Activated T-cell treated with anti-CD3 and anti-CD28 coated beads, Interleukin-2, amount 50 U/mL, for 24 hours (primary cell): ENCODE measurements around the gene ABCC3.
"Not testable (repeated sequence)": the region's sequence is repeated elsewhere in the genome, so short reads cannot be mapped to it uniquely, and the experiment has no call there.

Source experiments
- DNase-seq: peaks from one replicate; pipeline ENCODE4 v3.0.0-alpha.2; 2020
- H3K27ac Mint-ChIP-seq: 2 replicates; pipeline ENCODE4 v1.8.0; 2020; ENCODE audit warnings: mild to moderate bottlenecking, mixed read lengths
- H3K27me3 Mint-ChIP-seq: 2 replicates; pipeline ENCODE4 v1.8.0; 2020; ENCODE audit warnings: mixed read lengths
- H3K36me3 Mint-ChIP-seq: 2 replicates; pipeline ENCODE4 v1.8.0; 2020; ENCODE audit warnings: low read depth, mixed read lengths
- H3K4me1 Mint-ChIP-seq: 2 replicates; pipeline ENCODE4 v1.8.0; 2020; ENCODE audit warnings: low read depth, mixed read lengths
- H3K4me3 Mint-ChIP-seq: 2 replicates; pipeline ENCODE4 v1.8.0; 2020; ENCODE audit warnings: mild to moderate bottlenecking, moderate library complexity, mixed read lengths
- H3K9me3 Mint-ChIP-seq: 2 replicates; pipeline ENCODE4 v1.8.0; 2020; ENCODE audit warnings: mixed read lengths

ABCC3 gene

GRCh38 chr17:50668838-50669581, 34.3 kb downstream of the ABCC3 start:
- Mint-ChIP-seq H3K27ac (no peak overlapping the region), H3K4me1 (no peaks in the 10 kb centered on the region), H3K4me3 (no peak overlapping the region), H3K9me3 (no peaks in the 10 kb centered on the region), H3K36me3 (no peaks in the 10 kb centered on the region), H3K27me3 (no peaks in the 10 kb centered on the region)
- no peak for DNase-seq

- no peaks in the 10 kb centered on the region for H3K4me1 Mint-ChIP-seq
- H3K36me3 Mint-ChIP-seq = no peaks in the 10 kb centered on the region
- H3K9me3 Mint-ChIP-seq = no peaks in the 10 kb centered on the region
- no peak overlapping the region for H3K4me3 Mint-ChIP-seq
- no peak overlapping the region for H3K27ac Mint-ChIP-seq
- no peak for DNase-seq
- peaks cover under 1% of the 10 kb centered on the region for H3K27me3 Mint-ChIP-seq
Observed at GRCh38 chr17:50672071-50672470, 37.4 kb downstream of the ABCC3 start.

- Mint-ChIP-seq H3K27me3 (peaks cover 4% of the 10 kb centered on the region), H3K4me3 (no peak overlapping the region), H3K36me3 (no peaks in the 10 kb centered on the region), H3K4me1 (no peaks in the 10 kb centered on the region), H3K9me3 (no peaks in the 10 kb centered on the region), H3K27ac (no peak overlapping the region)
- no peak for DNase-seq
Observed at GRCh38 chr17:50672831-50673551, 38.3 kb downstream of the ABCC3 start.

GRCh38 chr17:50675190-50675589, 40.5 kb downstream of the ABCC3 start:
- no peak overlapping the region for H3K4me3 Mint-ChIP-seq
- H3K4me1 Mint-ChIP-seq = no peaks in the 10 kb centered on the region
- no peaks in the 10 kb centered on the region for H3K9me3 Mint-ChIP-seq

GRCh38 chr17:50675627-50676026, 40.9 kb downstream of the ABCC3 start:
- H3K27ac Mint-ChIP-seq = no peak overlapping the region
- H3K4me1 Mint-ChIP-seq = no peaks in the 10 kb centered on the region
- no peak for DNase-seq
- H3K36me3 Mint-ChIP-seq = no peaks in the 10 kb centered on the region
- H3K9me3 Mint-ChIP-seq = no peaks in the 10 kb centered on the region
- H3K4me3 Mint-ChIP-seq = no peak overlapping the region
- peaks cover 15% of the 10 kb centered on the region for H3K27me3 Mint-ChIP-seq

More at GRCh38 chr17:50675190-50675589, 40.5 kb downstream of the ABCC3 start:
- Mint-ChIP-seq H3K36me3 (no peaks in the 10 kb centered on the region), H3K27ac (no peak overlapping the region), H3K27me3 (peaks cover 11% of the 10 kb centered on the region)
- no peak for DNase-seq

- Mint-ChIP-seq H3K27me3 (peaks cover 18% of the 10 kb centered on the region), H3K9me3 (no peaks in the 10 kb centered on the region), H3K36me3 (no peaks in the 10 kb centered on the region), H3K4me3 (no peak overlapping the region), H3K4me1 (peaks cover 3% of the 10 kb centered on the region), H3K27ac (no peak overlapping the region)
- no peak for DNase-seq
Observed at GRCh38 chr17:50676065-50676975, 41.6 kb downstream of the ABCC3 start.

- peaks cover 4% of the 10 kb centered on the region for H3K4me1 Mint-ChIP-seq
- H3K27me3 Mint-ChIP-seq = peaks cover 23% of the 10 kb centered on the region
- H3K27ac Mint-ChIP-seq = no peak overlapping the region
- H3K36me3 Mint-ChIP-seq = no peaks in the 10 kb centered on the region
- no peak overlapping the region for H3K4me3 Mint-ChIP-seq
- no peaks in the 10 kb centered on the region for H3K9me3 Mint-ChIP-seq
- DNase-seq = no peak
Observed at GRCh38 chr17:50677851-50678375, 43.2 kb downstream of the ABCC3 start.

GRCh38 chr17:50679008-50679544, 44.4 kb downstream of the ABCC3 start:
- peaks cover 4% of the 10 kb centered on the region for H3K4me1 Mint-ChIP-seq
- no peak overlapping the region for H3K27ac Mint-ChIP-seq
- H3K4me3 Mint-ChIP-seq = no peak overlapping the region
- H3K9me3 Mint-ChIP-seq = no peaks in the 10 kb centered on the region
- no peak for DNase-seq
- peaks cover 23% of the 10 kb centered on the region for H3K27me3 Mint-ChIP-seq
- H3K36me3 Mint-ChIP-seq = no peaks in the 10 kb centered on the region

- no peak overlapping the region for H3K27ac Mint-ChIP-seq
- H3K27me3 Mint-ChIP-seq = peaks cover 23% of the 10 kb centered on the region
- H3K4me3 Mint-ChIP-seq = no peak overlapping the region
- peaks cover 4% of the 10 kb centered on the region for H3K4me1 Mint-ChIP-seq
- no peak for DNase-seq
- H3K36me3 Mint-ChIP-seq = no peaks in the 10 kb centered on the region
- no peaks in the 10 kb centered on the region for H3K9me3 Mint-ChIP-seq
Observed at GRCh38 chr17:50680126-50680525, 45.4 kb downstream of the ABCC3 start.

- DNase-seq, H3K9me3 Mint-ChIP-seq, H3K36me3 Mint-ChIP-seq, H3K4me3 Mint-ChIP-seq, H3K27ac Mint-ChIP-seq, H3K4me1 Mint-ChIP-seq: not testable (repeated sequence)
- peaks cover 23% of the 10 kb centered on the region for H3K27me3 Mint-ChIP-seq
Observed at GRCh38 chr17:50680543-50681262, 46.0 kb downstream of the ABCC3 start.

- Mint-ChIP-seq H3K4me1 (peaks cover 4% of the 10 kb centered on the region), H3K27me3 (peaks cover 23% of the 10 kb centered on the region), H3K36me3 (no peaks in the 10 kb centered on the region), H3K9me3 (no peaks in the 10 kb centered on the region), H3K27ac (no peak overlapping the region), H3K4me3 (no peak overlapping the region)
- DNase-seq = no peak
Observed at GRCh38 chr17:50681263-50682200, 46.9 kb downstream of the ABCC3 start.

- H3K27me3 Mint-ChIP-seq = peaks cover 19% of the 10 kb centered on the region
- no peak overlapping the region for H3K27ac Mint-ChIP-seq
Observed at GRCh38 chr17:50682441-50682840, 47.8 kb downstream of the ABCC3 start.

GRCh38 chr17:50682938-50683337, 48.3 kb downstream of the ABCC3 start:
- DNase-seq = no peak
- Mint-ChIP-seq H3K27ac (no peak overlapping the region), H3K9me3 (no peaks in the 10 kb centered on the region), H3K4me3 (no peak overlapping the region), H3K27me3 (peaks cover 19% of the 10 kb centered on the region), H3K36me3 (no peaks in the 10 kb centered on the region), H3K4me1 (peaks cover 4% of the 10 kb centered on the region)

More at GRCh38 chr17:50682441-50682840, 47.8 kb downstream of the ABCC3 start:
- Mint-ChIP-seq H3K9me3 (no peaks in the 10 kb centered on the region), H3K36me3 (no peaks in the 10 kb centered on the region), H3K4me1 (peaks cover 4% of the 10 kb centered on the region), H3K4me3 (no peak overlapping the region)
- DNase-seq = no peak
